ENCODE measurements around the gene TDRD12.
"Not testable (repeated sequence)": the region's sequence is repeated elsewhere in the genome, so short reads cannot be mapped to it uniquely, and the experiment has no call there.

The TDRD12 gene

DNA sequence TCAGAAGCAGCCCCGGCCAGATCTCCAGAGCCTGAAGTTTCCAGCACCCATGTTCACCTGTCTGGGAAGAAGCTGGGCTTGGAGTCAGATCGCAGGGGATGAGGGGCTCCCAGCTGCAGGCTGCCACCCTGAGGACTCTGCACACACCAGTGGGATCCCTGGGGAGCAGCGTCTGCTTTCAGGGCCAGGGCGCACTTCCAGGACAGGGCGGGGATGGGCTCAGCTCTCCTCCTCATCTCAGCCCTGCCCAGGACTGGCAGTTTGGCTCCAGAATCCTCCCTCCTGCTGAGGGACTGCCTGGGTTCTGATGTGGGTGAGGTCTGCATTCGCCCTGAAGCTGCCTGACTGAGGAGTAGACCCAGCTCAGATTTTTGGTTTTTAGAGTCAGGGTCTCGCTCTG lies 146.5 kb downstream of the TDRD12 start:
- Histone ChIP-seq H4K20me1 (ENCODE audit: insufficient read depth, low read length) (no peaks in the 10 kb centered on the region), H3K4me1 (ENCODE audit: low read length) (no peaks in the 10 kb centered on the region), H2AFZ (ENCODE audit: low read depth, low read length) (no peak overlapping the region), H3K4me3 (ENCODE audit: low read length) (no peak overlapping the region), H3K79me2 (ENCODE audit: low read length) (no peaks in the 10 kb centered on the region), H3K9ac (ENCODE audit: low read length) (no peak overlapping the region), H3K36me3 (replicated peaks; ENCODE audit: low read depth, low read length) (no peaks in the 10 kb centered on the region), H3K27me3 (ENCODE audit: low read depth, low read length) (no peaks in the 10 kb centered on the region), H3K4me2 (ENCODE audit: low read length) (no peak overlapping the region), H3K9me3 (ENCODE audit: insufficient read depth, low read length) (no peaks in the 10 kb centered on the region), H3K27ac (ENCODE audit: low read length) (no peak overlapping the region)
- TF ChIP-seq, protein P1, sequence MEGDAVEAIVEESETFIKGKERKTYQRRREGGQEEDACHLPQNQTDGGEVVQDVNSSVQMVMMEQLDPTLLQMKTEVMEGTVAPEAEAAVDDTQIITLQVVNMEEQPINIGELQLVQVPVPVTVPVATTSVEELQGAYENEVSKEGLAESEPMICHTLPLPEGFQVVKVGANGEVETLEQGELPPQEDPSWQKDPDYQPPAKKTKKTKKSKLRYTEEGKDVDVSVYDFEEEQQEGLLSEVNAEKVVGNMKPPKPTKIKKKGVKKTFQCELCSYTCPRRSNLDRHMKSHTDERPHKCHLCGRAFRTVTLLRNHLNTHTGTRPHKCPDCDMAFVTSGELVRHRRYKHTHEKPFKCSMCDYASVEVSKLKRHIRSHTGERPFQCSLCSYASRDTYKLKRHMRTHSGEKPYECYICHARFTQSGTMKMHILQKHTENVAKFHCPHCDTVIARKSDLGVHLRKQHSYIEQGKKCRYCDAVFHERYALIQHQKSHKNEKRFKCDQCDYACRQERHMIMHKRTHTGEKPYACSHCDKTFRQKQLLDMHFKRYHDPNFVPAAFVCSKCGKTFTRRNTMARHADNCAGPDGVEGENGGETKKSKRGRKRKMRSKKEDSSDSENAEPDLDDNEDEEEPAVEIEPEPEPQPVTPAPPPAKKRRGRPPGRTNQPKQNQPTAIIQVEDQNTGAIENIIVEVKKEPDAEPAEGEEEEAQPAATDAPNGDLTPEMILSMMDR (IDR thresholded peaks at IDR 0.05; ENCODE audit: low read depth, low read length), result no peak
- TF ChIP-seq EZH2phosphoT487 (IDR thresholded peaks at IDR 0.05; ENCODE audit: low read depth), result no peak

DNA sequence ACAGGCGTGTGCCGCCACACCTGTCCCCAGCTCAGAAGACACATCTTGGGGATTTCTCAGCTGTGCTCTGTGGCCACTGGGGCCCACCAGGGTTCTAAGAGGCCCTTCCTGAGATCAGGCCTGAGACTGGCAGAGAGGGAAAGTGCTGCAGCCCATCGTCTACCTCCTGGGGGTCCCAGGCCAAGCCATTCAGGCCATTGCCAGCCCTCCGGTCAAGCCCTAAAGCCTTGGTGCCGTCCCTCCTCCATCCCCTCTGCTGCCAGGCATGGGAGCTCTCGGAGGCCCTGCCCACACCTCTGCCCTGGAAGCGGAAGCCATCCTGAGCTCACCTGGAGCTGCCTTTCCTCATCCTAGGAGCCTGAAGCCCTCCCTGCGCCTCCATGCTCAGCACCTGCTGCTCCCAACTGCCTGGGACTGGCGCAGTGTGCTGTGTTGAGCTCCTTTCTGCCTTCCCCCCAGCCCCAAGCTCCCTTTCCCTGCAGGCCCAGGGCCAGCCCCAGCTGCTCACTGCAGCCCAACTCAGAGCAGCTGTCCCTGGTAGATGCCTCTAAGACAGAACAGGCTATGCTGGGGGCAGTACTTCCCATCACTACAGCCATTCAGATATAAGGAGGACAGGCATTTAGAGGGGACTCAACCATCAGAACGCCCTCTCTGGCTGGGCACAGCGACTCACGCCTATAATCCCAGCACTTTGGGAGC lies 147.1 kb downstream of the TDRD12 start:
- H3K9me3 ChIP-seq (ENCODE audit: insufficient read depth, low read length), result no peaks in the 10 kb centered on the region
- no peak overlapping the region for H3K9ac ChIP-seq (ENCODE audit: low read length)
- no peak overlapping the region for H2AFZ ChIP-seq (ENCODE audit: low read depth, low read length)
- no peaks in the 10 kb centered on the region for H4K20me1 ChIP-seq (ENCODE audit: insufficient read depth, low read length)
- TF ChIP-seq EZH2phosphoT487 (IDR thresholded peaks at IDR 0.05; ENCODE audit: low read depth), result no peak
- TF ChIP-seq, protein P1 (IDR thresholded peaks at IDR 0.05; ENCODE audit: low read depth, low read length), result no peak
- no peaks in the 10 kb centered on the region for H3K4me1 ChIP-seq (ENCODE audit: low read length)
- no peaks in the 10 kb centered on the region for H3K27me3 ChIP-seq (ENCODE audit: low read depth, low read length)
- H3K4me3 ChIP-seq (ENCODE audit: low read length), result no peak overlapping the region
- H3K79me2 ChIP-seq (ENCODE audit: low read length), result no peaks in the 10 kb centered on the region
- H3K27ac ChIP-seq (ENCODE audit: low read length), result no peak overlapping the region
- no peaks in the 10 kb centered on the region for H3K36me3 ChIP-seq (replicated peaks; ENCODE audit: low read depth, low read length)
- no peak overlapping the region for H3K4me2 ChIP-seq (ENCODE audit: low read length)

DNA sequence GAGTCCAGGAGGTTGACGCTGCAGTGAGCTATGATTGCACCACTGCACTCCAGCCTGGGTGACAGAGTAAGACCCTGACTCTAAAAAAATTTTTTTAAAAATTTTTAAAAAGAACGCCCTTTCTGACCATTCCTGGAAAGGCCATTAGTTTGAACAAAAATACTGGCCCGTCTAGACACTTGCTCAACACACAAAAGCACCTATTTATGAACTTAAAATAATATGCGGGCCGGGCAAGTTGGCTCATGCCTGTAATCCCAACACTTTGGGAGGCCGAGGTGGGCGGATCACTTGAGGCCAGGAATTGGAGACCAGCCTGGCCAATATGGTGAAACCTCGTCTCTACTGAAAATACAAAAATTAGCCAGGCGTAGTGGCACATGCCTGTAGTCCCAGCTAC lies 147.9 kb downstream of the TDRD12 start:
- H3K27ac ChIP-seq (ENCODE audit: low read length); H3K36me3 ChIP-seq (replicated peaks; ENCODE audit: low read depth, low read length); H2AFZ ChIP-seq (ENCODE audit: low read depth, low read length); H3K4me3 ChIP-seq (ENCODE audit: low read length); H3K9me3 ChIP-seq (ENCODE audit: insufficient read depth, low read length); H3K27me3 ChIP-seq (ENCODE audit: low read depth, low read length); H3K9ac ChIP-seq (ENCODE audit: low read length); H3K79me2 ChIP-seq (ENCODE audit: low read length); H3K4me2 ChIP-seq (ENCODE audit: low read length); H4K20me1 ChIP-seq (ENCODE audit: insufficient read depth, low read length); H3K4me1 ChIP-seq (ENCODE audit: low read length): not testable (repeated sequence)

DNA sequence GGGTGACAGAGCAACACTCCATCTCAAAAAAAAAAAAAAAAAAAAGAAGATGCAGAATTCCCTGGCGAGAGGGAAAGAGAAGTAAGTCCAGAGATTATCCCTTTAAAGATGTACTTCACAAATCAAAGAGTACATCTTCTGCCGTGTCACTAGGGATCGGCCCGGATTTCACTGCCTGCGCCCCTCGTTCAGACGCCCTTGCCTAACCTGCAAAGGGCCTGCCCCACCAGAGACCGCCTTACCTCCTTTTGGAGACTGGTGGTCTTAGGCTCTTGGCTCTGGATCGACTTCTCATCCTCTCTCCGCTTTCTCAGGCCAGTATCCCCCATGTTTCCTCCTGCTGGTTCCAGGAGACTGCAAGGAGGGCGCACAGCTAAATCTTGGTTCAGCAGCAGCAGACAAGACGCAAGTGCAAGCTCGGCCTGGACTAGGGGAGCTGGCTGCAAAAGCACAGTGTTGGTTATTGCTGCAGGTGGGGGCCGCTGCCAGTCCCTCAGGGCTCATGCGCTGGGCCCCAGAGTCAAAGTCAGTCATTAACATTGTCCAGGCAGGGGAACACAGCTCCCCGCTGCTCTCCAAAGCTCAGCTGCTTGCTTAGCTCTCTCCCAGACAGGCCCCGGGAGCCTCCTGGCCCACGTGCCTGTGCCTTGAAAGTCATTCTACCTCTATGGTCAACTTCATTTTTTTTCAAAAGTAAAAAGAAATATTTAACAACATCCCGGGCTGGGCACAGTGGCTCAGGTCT lies 148.8 kb downstream of the TDRD12 start:
- Histone ChIP-seq H3K9ac (ENCODE audit: low read length) (no peak overlapping the region), H4K20me1 (ENCODE audit: insufficient read depth, low read length) (no peaks in the 10 kb centered on the region), H3K36me3 (replicated peaks; ENCODE audit: low read depth, low read length) (no peaks in the 10 kb centered on the region), H2AFZ (ENCODE audit: low read depth, low read length) (no peak overlapping the region), H3K27ac (ENCODE audit: low read length) (no peak overlapping the region), H3K27me3 (ENCODE audit: low read depth, low read length) (no peaks in the 10 kb centered on the region), H3K9me3 (ENCODE audit: insufficient read depth, low read length) (no peaks in the 10 kb centered on the region), H3K4me2 (ENCODE audit: low read length) (no peak overlapping the region), H3K4me3 (ENCODE audit: low read length) (no peak overlapping the region), H3K79me2 (ENCODE audit: low read length) (no peaks in the 10 kb centered on the region), H3K4me1 (ENCODE audit: low read length) (no peaks in the 10 kb centered on the region)
- TF ChIP-seq, protein P1 (IDR thresholded peaks at IDR 0.05; ENCODE audit: low read depth, low read length), result no peak
- TF ChIP-seq EZH2phosphoT487 (IDR thresholded peaks at IDR 0.05; ENCODE audit: low read depth), result no peak
